Measurements from ENCODE around the gene PMP22. TPM values are rescaled to one million over a fixed set of nuclear protein-coding genes. Genes with fewer than 3 reads are reported as not detected.
A peak's percentile ranks its signal among the peaks of the same experiment; 100 is the strongest.

Gene PMP22
- total RNA-seq, 4 donors from 2014 or later, result 75.5 to 227 (median 83.2) TPM

DNA sequence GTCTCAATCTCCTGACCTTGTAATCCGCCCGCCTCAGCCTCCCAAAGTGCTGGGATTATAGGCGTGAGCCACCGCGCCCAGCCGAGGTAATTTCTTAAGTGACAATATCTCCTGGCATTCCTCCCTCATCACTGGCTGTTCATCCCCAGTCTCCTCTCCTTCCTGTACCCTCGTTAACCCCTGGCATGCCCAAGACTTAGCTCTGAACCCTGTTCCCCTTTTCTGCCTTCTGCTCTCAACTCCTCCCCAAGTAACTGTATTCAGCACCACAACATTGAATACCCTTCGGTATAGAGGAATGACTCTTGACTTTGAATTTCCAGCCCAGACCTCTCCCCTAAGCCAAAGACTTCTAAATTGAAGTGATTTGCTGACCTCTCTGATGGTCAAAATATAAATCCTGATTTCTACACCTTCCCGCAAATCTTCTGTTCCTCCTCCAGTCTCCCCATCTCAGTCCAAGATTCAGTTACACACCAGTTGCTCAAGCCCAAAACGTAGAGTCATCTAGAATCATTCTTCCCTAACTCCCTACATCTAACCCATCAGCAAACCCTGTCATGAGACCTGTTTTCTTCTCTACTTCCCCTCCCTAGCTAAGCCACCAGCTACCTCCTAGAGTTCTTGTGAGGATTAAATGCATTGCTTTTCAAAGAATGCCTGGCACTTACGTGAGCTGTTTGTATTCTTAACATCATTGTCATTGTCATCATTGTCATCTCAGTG, 14.8 kb downstream of the PMP22 start:
- Histone ChIP-seq H3K4me3 (no peak overlapping the region), H3K36me3 (peaks cover 0 to 48% of the 10 kb centered on the region in 2 donors), H3K9me3 (no peaks in the 10 kb centered on the region), H3K27me3 (no peaks in the 10 kb centered on the region), H3K27ac (peak overlapping the region in 2 of 4 donors; percentile 33 to 58), H3K4me1 (peaks cover 14 to 87% of the 10 kb centered on the region in 2 donors)
- intact Hi-C loops (cut with DNase I; ENCODE audit: low total_unique reads) (no loop called here), in situ Hi-C loops (cut with MboI; ENCODE audit: low sequenced_read_pairs in 4 of 4) (loop anchor here (10.0 to 25.0 kb wide), 2 partner anchors 162 to 165 kb away; no protein-coding TSS in a partner anchor)
- no peak for ATAC-seq
- DNase-seq, result no peak
- TF ChIP-seq POLR2A (IDR thresholded peaks at IDR 0.05), result no peak
- TF ChIP-seq, protein P1, sequence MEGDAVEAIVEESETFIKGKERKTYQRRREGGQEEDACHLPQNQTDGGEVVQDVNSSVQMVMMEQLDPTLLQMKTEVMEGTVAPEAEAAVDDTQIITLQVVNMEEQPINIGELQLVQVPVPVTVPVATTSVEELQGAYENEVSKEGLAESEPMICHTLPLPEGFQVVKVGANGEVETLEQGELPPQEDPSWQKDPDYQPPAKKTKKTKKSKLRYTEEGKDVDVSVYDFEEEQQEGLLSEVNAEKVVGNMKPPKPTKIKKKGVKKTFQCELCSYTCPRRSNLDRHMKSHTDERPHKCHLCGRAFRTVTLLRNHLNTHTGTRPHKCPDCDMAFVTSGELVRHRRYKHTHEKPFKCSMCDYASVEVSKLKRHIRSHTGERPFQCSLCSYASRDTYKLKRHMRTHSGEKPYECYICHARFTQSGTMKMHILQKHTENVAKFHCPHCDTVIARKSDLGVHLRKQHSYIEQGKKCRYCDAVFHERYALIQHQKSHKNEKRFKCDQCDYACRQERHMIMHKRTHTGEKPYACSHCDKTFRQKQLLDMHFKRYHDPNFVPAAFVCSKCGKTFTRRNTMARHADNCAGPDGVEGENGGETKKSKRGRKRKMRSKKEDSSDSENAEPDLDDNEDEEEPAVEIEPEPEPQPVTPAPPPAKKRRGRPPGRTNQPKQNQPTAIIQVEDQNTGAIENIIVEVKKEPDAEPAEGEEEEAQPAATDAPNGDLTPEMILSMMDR (IDR thresholded peaks at IDR 0.05 in 4 of 5, conservative IDR thresholded peaks at IDR 0.05 in 1 of 5), result no peak

DNA sequence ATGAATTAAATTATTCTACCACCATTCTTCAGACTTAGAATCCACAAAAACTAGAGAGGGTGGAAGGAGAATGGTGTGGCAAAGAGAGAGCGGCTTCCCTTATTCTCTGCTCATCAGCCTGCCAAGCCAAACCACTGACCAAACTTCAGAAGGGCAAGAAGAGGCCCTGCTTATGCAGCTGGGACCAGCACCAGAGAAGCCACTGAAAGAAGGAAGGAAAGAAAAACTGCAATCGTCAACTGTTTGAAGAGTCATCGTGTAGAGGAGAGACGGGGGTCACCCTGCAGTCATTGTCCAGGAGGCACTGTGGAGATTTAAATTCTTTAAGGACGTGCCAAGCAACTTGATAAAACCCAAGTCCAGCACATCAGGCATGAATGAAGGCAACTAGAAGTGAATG, 15.6 kb downstream of the PMP22 start:
- H3K4me1 ChIP-seq, result peaks cover 14 to 86% of the 10 kb centered on the region in 2 donors
- ATAC-seq (no peak), DNase-seq (no peak)
- in situ Hi-C loops (cut with MboI; ENCODE audit: low sequenced_read_pairs in 4 of 4), result no loop called here
- intact Hi-C loops (cut with DNase I; ENCODE audit: low total_unique reads), result no loop called here
- peak overlapping the region in 2 of 4 donors; percentile 35 to 58 for H3K27ac ChIP-seq
- no peaks in the 10 kb centered on the region for H3K27me3 ChIP-seq
- H3K36me3 ChIP-seq, result peaks cover 0 to 45% of the 10 kb centered on the region in 2 donors
- no peak overlapping the region for H3K4me3 ChIP-seq
- no peaks in the 10 kb centered on the region for H3K9me3 ChIP-seq
- no peak for TF ChIP-seq POLR2A (IDR thresholded peaks at IDR 0.05)
- TF ChIP-seq, protein P1 (IDR thresholded peaks at IDR 0.05 in 4 of 5, conservative IDR thresholded peaks at IDR 0.05 in 1 of 5), result no peak

DNA sequence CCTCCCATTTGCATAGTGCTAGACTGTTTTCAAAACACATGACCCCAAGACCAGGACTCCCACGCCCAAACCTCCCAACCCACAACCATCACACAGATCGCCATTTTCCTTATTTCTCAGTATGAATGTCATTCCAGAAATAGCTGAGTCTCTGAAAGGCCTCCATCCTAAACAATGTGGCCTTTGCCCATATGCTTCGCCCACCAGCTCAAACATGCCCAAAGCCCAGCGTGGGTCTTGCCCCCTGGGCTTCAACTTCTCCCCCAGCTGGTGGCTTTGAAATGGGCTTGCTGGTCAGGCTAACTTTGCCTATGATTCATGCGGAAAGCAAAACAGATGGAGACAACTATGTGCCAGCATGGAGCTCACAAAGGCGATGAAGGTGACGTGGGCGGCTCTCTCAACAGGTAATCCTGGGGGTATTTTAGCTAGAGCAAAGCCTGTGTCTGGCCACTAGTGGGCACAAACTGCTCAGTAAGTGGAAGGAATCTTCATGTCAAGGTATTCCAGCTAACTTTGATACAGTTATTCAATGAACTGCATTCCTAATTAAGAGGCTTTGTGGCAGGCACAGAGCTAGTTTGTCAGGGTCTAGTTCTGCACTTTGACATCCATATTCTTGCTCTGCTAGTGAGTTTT, 17.1 kb downstream of the PMP22 start:
- H3K27me3 ChIP-seq, result no peaks in the 10 kb centered on the region
- ATAC-seq, result peak in 1 of 2 donors; percentile 19
- peaks cover 0 to 30% of the 10 kb centered on the region in 2 donors for H3K36me3 ChIP-seq
- peak overlapping the region in 3 of 4 donors; percentile 33 to 52 (median 37) for H3K27ac ChIP-seq
- no peak overlapping the region for H3K4me3 ChIP-seq
- no peak for DNase-seq
- in situ Hi-C loops (cut with MboI; ENCODE audit: low sequenced_read_pairs in 4 of 4) (no loop called here), intact Hi-C loops (cut with DNase I; ENCODE audit: low total_unique reads) (no loop called here)
- no peak for TF ChIP-seq POLR2A (IDR thresholded peaks at IDR 0.05)
- TF ChIP-seq, protein P1 (IDR thresholded peaks at IDR 0.05 in 4 of 5, conservative IDR thresholded peaks at IDR 0.05 in 1 of 5), result peak in 2 of 5 experiments; percentile 18 to 41
- H3K4me1 ChIP-seq, result peaks cover 9 to 73% of the 10 kb centered on the region in 2 donors
- H3K9me3 ChIP-seq, result no peaks in the 10 kb centered on the region

DNA sequence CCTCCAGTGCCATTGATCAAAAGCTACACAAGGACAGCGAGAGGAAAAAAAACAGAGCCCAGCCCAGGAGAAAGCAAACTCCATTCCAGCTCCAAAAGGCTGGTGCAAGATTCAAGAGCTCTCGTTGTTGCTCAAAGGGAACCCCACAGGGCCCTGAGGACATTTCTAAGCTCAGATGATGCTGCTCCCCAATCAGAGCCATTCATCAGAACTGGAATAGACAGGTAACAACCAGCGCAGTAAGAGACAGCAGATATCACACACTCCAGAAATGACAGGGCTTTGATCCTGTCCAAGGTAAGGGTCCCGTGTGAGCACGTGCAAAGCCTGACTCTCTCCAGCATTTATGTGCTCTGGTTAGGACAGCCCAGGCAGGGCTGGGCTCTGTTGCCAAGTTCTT, 20.1 kb downstream of the PMP22 start:
- Histone ChIP-seq H3K4me3 (no peak overlapping the region), H3K4me1 (peaks cover 23 to 64% of the 10 kb centered on the region in 2 donors), H3K36me3 (peaks cover 0 to 11% of the 10 kb centered on the region in 2 donors), H3K9me3 (no peaks in the 10 kb centered on the region), H3K27ac (peak overlapping the region in 2 of 4 donors; percentile 4 to 26), H3K27me3 (no peaks in the 10 kb centered on the region)
- ATAC-seq (no peak), DNase-seq (no peak)
- intact Hi-C loops (cut with DNase I; ENCODE audit: low total_unique reads) (no loop called here), in situ Hi-C loops (cut with MboI; ENCODE audit: low sequenced_read_pairs in 4 of 4) (no loop called here)
- TF ChIP-seq POLR2A (IDR thresholded peaks at IDR 0.05), result no peak
- TF ChIP-seq, protein P1 (IDR thresholded peaks at IDR 0.05 in 4 of 5, conservative IDR thresholded peaks at IDR 0.05 in 1 of 5), result no peak

All from gastrocnemius medialis (tissue), 4 donors.